ENCODE measurements around the gene SDCBP2.

The SDCBP2 gene

DNA sequence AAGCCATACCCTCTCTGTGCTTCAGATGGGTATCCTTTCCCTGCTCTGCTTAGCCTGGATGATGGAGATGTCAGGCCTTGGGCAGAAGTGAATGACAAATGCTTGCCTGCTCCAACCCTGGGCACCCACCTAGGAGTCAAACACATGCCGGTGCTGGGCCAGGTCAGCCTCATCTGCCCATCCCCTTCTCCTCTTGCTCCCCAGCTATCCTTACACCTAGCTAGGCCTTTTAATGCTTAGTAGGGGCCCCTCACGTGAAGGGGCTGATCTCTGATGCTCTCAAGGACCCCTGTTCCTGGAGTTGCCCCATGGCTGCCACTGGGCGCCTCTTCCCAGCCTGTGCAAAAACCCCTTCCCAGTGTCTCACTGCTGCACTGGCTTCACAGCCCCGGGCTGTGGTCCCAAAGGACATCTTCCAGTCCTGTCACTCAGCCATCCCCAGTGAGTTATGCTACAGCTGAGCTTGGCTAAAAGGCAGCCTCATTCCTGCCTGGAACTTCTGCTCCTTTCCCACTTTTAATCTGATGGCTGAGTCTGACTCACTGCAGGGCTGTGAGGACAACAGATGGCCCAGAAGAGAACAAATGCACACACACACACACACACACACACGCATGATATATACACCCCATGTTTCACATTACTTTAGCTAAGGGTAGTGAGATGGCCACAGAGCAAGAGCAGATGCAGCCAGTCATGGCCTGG is 12.8 kb upstream of the SDCBP2 start:
- no peak for DNase-seq
- Histone ChIP-seq H2BK5ac (ENCODE audit: low read length) (no peak overlapping the region), H3K56ac (ENCODE audit: low read length) (no peak overlapping the region), H3K4me1 (ENCODE audit: control insufficient read depth, low read depth, low read length) (no peaks in the 10 kb centered on the region), H3K36me3 (ENCODE audit: control insufficient read depth, insufficient read depth, low read length) (no peaks in the 10 kb centered on the region), H4K8ac (ENCODE audit: low read depth, low read length) (no peak overlapping the region), H3K79me2 (ENCODE audit: control insufficient read depth, insufficient read depth, low read length) (no peaks in the 10 kb centered on the region), H3K4ac (ENCODE audit: low read depth, low read length) (no peak overlapping the region), H3K18ac (ENCODE audit: low read length) (no peak overlapping the region), H3K4me3 (ENCODE audit: low read length) (no peak overlapping the region), H4K5ac (ENCODE audit: low read length) (no peak overlapping the region), H3K4me2 (ENCODE audit: low read length) (no peak overlapping the region), H3K79me1 (ENCODE audit: low read length) (no peaks in the 10 kb centered on the region), H2BK15ac (replicated peaks; ENCODE audit: low read depth) (no peak overlapping the region), H2AK5ac (ENCODE audit: low read length) (no peak overlapping the region), H3K9ac (ENCODE audit: low read length) (no peak overlapping the region), H3K23ac (ENCODE audit: low read length) (peak overlapping the region; percentile 16), H3K27me3 (ENCODE audit: insufficient read depth, low read length, poor library complexity) (no peaks in the 10 kb centered on the region), H3K27ac (ENCODE audit: low read depth, low read length) (no peak overlapping the region), H2BK120ac (ENCODE audit: low read depth, low read length) (no peak overlapping the region)
- WGBS (ENCODE audit: extremely low coverage, insufficient coverage, low lambda C conversion rate): no CpG with 5 or more reads among the region's 5 CpGs

DNA sequence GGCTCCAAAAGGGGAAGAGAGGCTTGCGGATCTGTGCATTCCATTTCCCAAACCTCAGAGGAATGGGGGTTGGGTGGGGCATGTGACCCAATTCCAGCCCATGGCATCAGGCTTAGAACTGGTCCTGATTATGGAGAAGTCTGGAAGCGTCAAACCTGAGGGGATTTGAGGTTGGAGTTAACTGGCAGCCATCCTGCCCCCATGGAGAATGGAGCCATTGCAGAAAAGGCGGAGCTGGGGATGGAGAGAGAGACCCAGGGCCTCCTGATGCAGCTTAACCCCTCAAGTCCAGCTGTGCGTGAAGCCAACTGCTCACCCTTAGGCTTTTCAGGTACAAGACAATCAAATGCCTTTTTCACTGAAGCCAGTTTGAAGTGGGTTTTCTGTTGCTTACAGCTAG is 9.9 kb upstream of the SDCBP2 start:
- H3K4me1 ChIP-seq (ENCODE audit: control insufficient read depth, low read depth, low read length): no peaks in the 10 kb centered on the region
- no peak overlapping the region for H4K5ac ChIP-seq (ENCODE audit: low read length)
- no peak overlapping the region for H3K9ac ChIP-seq (ENCODE audit: low read length)
- H3K79me2 ChIP-seq (ENCODE audit: control insufficient read depth, insufficient read depth, low read length): no peaks in the 10 kb centered on the region
- no peaks in the 10 kb centered on the region for H3K36me3 ChIP-seq (ENCODE audit: control insufficient read depth, insufficient read depth, low read length)
- no peak overlapping the region for H3K18ac ChIP-seq (ENCODE audit: low read length)
- no peak overlapping the region for H4K8ac ChIP-seq (ENCODE audit: low read depth, low read length)
- H2BK120ac ChIP-seq (ENCODE audit: low read depth, low read length): no peak overlapping the region
- no peak overlapping the region for H3K4ac ChIP-seq (ENCODE audit: low read depth, low read length)
- no peak overlapping the region for H3K4me3 ChIP-seq (ENCODE audit: low read length)
- WGBS (ENCODE audit: extremely low coverage, insufficient coverage, low lambda C conversion rate): no CpG with 5 or more reads among the region's 4 CpGs
- no peaks in the 10 kb centered on the region for H3K27me3 ChIP-seq (ENCODE audit: insufficient read depth, low read length, poor library complexity)
- no peaks in the 10 kb centered on the region for H3K79me1 ChIP-seq (ENCODE audit: low read length)
- no peak overlapping the region for H2AK5ac ChIP-seq (ENCODE audit: low read length)
- no peak overlapping the region for H3K23ac ChIP-seq (ENCODE audit: low read length)
- H3K56ac ChIP-seq (ENCODE audit: low read length): no peak overlapping the region
- H2BK5ac ChIP-seq (ENCODE audit: low read length): no peak overlapping the region
- H2BK15ac ChIP-seq (replicated peaks; ENCODE audit: low read depth): no peak overlapping the region
- H3K27ac ChIP-seq (ENCODE audit: low read depth, low read length): no peak overlapping the region
- DNase-seq: no peak
- no peak overlapping the region for H3K4me2 ChIP-seq (ENCODE audit: low read length)

DNA sequence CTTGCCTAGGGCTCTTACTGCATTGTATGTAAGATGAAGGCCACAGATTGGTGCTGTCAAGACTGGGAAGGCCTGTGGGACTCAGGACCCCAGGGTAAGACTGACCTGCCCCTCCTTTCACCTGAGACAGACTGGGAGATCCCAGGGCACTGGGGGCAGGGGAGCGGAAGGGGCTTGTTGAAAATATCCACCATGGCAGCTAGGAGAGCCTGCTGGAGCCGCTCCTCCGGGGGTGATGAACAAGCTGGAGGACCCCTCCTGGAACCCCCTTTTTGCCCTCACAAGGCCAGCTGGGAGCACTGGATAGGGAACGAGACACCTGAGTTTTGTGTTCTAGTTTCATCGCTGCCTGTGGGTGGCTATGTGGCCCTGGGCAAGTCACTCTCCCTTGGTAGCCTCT is 9.2 kb upstream of the SDCBP2 start:
- H3K36me3 ChIP-seq (ENCODE audit: control insufficient read depth, insufficient read depth, low read length): no peaks in the 10 kb centered on the region
- H2BK15ac ChIP-seq (replicated peaks; ENCODE audit: low read depth): no peak overlapping the region
- H2BK5ac ChIP-seq (ENCODE audit: low read length): no peak overlapping the region
- no peaks in the 10 kb centered on the region for H3K79me2 ChIP-seq (ENCODE audit: control insufficient read depth, insufficient read depth, low read length)
- H3K79me1 ChIP-seq (ENCODE audit: low read length): no peaks in the 10 kb centered on the region
- no peak overlapping the region for H3K4ac ChIP-seq (ENCODE audit: low read depth, low read length)
- H3K4me2 ChIP-seq (ENCODE audit: low read length): no peak overlapping the region
- no peak overlapping the region for H3K56ac ChIP-seq (ENCODE audit: low read length)
- no peak overlapping the region for H3K9ac ChIP-seq (ENCODE audit: low read length)
- no peak overlapping the region for H3K27ac ChIP-seq (ENCODE audit: low read depth, low read length)
- H4K5ac ChIP-seq (ENCODE audit: low read length): no peak overlapping the region
- WGBS (ENCODE audit: extremely low coverage, insufficient coverage, low lambda C conversion rate): no CpG with 5 or more reads among the region's 5 CpGs
- no peak overlapping the region for H3K4me3 ChIP-seq (ENCODE audit: low read length)
- no peak overlapping the region for H3K18ac ChIP-seq (ENCODE audit: low read length)
- no peaks in the 10 kb centered on the region for H3K4me1 ChIP-seq (ENCODE audit: control insufficient read depth, low read depth, low read length)
- DNase-seq: no peak
- H3K27me3 ChIP-seq (ENCODE audit: insufficient read depth, low read length, poor library complexity): no peaks in the 10 kb centered on the region
- H2BK120ac ChIP-seq (ENCODE audit: low read depth, low read length): no peak overlapping the region
- no peak overlapping the region for H4K8ac ChIP-seq (ENCODE audit: low read depth, low read length)
- no peak overlapping the region for H2AK5ac ChIP-seq (ENCODE audit: low read length)
- no peak overlapping the region for H3K23ac ChIP-seq (ENCODE audit: low read length)

DNA sequence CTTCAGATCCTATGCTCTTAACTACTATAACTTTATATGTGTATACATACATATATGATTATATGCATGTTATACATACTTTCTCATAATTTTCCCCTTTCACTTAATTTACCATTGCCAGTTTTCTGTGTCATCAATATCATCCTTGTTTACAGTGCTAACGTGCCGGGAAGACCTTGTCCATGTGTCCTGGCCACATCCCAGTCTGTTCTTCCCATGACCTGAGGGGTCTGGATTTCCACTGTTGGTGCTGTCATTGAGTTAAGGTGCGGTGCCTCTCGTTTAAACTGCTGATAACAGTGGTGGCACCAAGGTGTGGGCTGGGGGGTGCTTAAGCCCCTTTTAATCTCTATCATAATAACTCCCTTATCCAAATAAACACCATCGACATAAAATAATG is 8.5 kb upstream of the SDCBP2 start:
- H3K4me1 ChIP-seq (ENCODE audit: control insufficient read depth, low read depth, low read length): no peaks in the 10 kb centered on the region
- H3K79me2 ChIP-seq (ENCODE audit: control insufficient read depth, insufficient read depth, low read length): no peaks in the 10 kb centered on the region
- H2AK5ac ChIP-seq (ENCODE audit: low read length): no peak overlapping the region
- H3K9ac ChIP-seq (ENCODE audit: low read length): no peak overlapping the region
- no peak overlapping the region for H3K27ac ChIP-seq (ENCODE audit: low read depth, low read length)
- H2BK15ac ChIP-seq (replicated peaks; ENCODE audit: low read depth): no peak overlapping the region
- H3K23ac ChIP-seq (ENCODE audit: low read length): no peak overlapping the region
- no peak for DNase-seq
- no peak overlapping the region for H3K4ac ChIP-seq (ENCODE audit: low read depth, low read length)
- no peaks in the 10 kb centered on the region for H3K27me3 ChIP-seq (ENCODE audit: insufficient read depth, low read length, poor library complexity)
- H3K36me3 ChIP-seq (ENCODE audit: control insufficient read depth, insufficient read depth, low read length): no peaks in the 10 kb centered on the region
- WGBS (ENCODE audit: extremely low coverage, insufficient coverage, low lambda C conversion rate): no CpG with 5 or more reads among the region's 5 CpGs
- no peak overlapping the region for H3K18ac ChIP-seq (ENCODE audit: low read length)
- no peak overlapping the region for H3K4me3 ChIP-seq (ENCODE audit: low read length)
- H3K4me2 ChIP-seq (ENCODE audit: low read length): no peak overlapping the region
- no peaks in the 10 kb centered on the region for H3K79me1 ChIP-seq (ENCODE audit: low read length)
- H3K56ac ChIP-seq (ENCODE audit: low read length): no peak overlapping the region
- H2BK5ac ChIP-seq (ENCODE audit: low read length): no peak overlapping the region
- H4K8ac ChIP-seq (ENCODE audit: low read depth, low read length): no peak overlapping the region
- H4K5ac ChIP-seq (ENCODE audit: low read length): no peak overlapping the region
- no peak overlapping the region for H2BK120ac ChIP-seq (ENCODE audit: low read depth, low read length)

DNA sequence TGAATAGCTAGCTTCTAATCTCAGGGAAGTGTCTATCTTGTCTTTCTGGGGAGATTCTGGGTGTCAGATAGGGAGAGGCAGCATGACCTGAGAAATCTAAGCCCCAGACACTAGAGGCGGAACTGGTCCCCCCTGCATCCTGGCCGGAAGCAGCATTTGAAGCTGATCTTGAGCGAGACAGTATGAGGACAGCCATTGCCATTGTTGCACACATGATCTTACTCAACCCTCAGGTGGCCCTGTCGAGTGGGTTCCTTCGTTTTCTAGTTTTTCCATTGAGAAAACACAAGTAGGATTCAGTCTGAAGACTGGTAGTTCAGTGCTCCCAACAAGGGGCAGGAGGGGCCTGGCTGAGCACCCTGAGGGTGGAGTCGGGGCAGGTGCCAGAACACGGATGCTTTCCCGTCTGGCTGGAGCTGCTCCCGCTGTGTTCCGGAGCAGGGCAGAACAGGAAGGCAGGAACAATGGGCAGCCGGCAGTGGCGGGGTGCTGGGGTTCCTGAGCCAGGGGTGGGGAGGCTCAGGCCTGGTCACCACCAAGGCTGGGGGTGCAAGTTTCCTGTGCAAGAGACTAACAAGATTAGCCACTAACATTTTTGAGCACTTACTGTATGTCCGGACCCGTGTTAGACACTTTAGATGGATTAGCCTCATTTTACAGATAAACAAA is 7.9 kb upstream of the SDCBP2 start:
- H4K8ac ChIP-seq (ENCODE audit: low read depth, low read length): no peak overlapping the region
- H3K23ac ChIP-seq (ENCODE audit: low read length): no peak overlapping the region
- H3K79me1 ChIP-seq (ENCODE audit: low read length): peaks cover under 1% of the 10 kb centered on the region
- H3K18ac ChIP-seq (ENCODE audit: low read length): no peak overlapping the region
- no peaks in the 10 kb centered on the region for H3K4me1 ChIP-seq (ENCODE audit: control insufficient read depth, low read depth, low read length)
- DNase-seq: no peak
- H3K4ac ChIP-seq (ENCODE audit: low read depth, low read length): no peak overlapping the region
- H3K56ac ChIP-seq (ENCODE audit: low read length): no peak overlapping the region
- no CpG with 5 or more reads among the region's 14 CpGs for WGBS (ENCODE audit: extremely low coverage, insufficient coverage, low lambda C conversion rate)
- no peak overlapping the region for H2BK5ac ChIP-seq (ENCODE audit: low read length)
- H2AK5ac ChIP-seq (ENCODE audit: low read length): no peak overlapping the region
- H3K27me3 ChIP-seq (ENCODE audit: insufficient read depth, low read length, poor library complexity): no peaks in the 10 kb centered on the region
- no peak overlapping the region for H2BK15ac ChIP-seq (replicated peaks; ENCODE audit: low read depth)
- H3K27ac ChIP-seq (ENCODE audit: low read depth, low read length): no peak overlapping the region
- H3K9ac ChIP-seq (ENCODE audit: low read length): no peak overlapping the region
- H3K79me2 ChIP-seq (ENCODE audit: control insufficient read depth, insufficient read depth, low read length): no peaks in the 10 kb centered on the region
- H3K36me3 ChIP-seq (ENCODE audit: control insufficient read depth, insufficient read depth, low read length): no peaks in the 10 kb centered on the region
- no peak overlapping the region for H3K4me3 ChIP-seq (ENCODE audit: low read length)
- no peak overlapping the region for H2BK120ac ChIP-seq (ENCODE audit: low read depth, low read length)
- H4K5ac ChIP-seq (ENCODE audit: low read length): no peak overlapping the region
- no peak overlapping the region for H3K4me2 ChIP-seq (ENCODE audit: low read length)
